Epithelial cell of esophagus (primary cell): ENCODE measurements around the gene ELOB.

ENCODE experiments used
- DNase-seq: peaks from one replicate; pipeline ENCODE4 v3.0.0; 2010; ENCODE audit warnings: low read depth
- H3K4me3 ChIP-seq: 2 replicates; pipeline ENCODE4 v1.5.1; 2011; ENCODE audit warnings: mild to moderate bottlenecking, low read length, control low read depth
- TF ChIP-seq, protein P1 (sequence below): IDR thresholded peaks from 2 replicates; pipeline ENCODE4 v1.5.1; 2011; ENCODE audit warnings: low read depth, mild to moderate bottlenecking, low read length, control low read depth, inconsistent platforms; ENCODE audit not compliant: insufficient read depth; ENCODE audit errors: missing control alignments

Gene ELOB

DNA sequence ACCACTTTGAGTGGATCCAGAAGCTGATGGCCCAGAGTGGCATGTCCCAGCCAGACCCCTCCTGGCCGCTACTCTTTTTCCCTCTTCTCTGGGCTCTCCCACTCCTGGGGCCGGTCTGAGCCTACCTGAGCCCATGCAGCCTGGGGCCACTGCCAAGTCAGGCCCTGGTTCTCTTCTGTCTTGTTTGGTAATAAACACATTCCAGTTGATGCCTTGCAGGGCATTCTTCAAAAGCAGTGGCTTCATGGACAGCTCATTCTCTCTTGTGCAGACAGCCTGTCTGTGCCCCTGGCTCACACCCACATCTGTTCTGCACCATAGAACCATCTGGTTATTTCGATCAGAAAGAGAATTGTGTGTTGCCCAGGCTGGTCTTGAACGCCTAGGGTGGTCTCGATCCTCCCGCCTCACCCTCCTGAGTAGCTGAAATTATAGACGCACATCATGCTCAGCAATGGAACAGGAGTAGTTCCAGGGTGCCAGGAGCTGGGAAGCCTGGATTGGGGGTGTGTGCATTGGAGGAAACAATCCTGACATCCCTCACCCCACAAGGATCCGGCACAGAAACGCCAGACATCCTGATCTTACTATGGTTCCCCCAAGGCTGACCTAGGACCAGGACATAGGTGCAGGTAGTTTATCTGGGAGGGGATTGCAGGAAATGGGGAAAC lies 44.5 kb upstream of the ELOB start:
- DNase-seq, result no peak
- H3K4me3 ChIP-seq, result no peak overlapping the region
- TF ChIP-seq, protein P1, sequence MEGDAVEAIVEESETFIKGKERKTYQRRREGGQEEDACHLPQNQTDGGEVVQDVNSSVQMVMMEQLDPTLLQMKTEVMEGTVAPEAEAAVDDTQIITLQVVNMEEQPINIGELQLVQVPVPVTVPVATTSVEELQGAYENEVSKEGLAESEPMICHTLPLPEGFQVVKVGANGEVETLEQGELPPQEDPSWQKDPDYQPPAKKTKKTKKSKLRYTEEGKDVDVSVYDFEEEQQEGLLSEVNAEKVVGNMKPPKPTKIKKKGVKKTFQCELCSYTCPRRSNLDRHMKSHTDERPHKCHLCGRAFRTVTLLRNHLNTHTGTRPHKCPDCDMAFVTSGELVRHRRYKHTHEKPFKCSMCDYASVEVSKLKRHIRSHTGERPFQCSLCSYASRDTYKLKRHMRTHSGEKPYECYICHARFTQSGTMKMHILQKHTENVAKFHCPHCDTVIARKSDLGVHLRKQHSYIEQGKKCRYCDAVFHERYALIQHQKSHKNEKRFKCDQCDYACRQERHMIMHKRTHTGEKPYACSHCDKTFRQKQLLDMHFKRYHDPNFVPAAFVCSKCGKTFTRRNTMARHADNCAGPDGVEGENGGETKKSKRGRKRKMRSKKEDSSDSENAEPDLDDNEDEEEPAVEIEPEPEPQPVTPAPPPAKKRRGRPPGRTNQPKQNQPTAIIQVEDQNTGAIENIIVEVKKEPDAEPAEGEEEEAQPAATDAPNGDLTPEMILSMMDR, result no peak

DNA sequence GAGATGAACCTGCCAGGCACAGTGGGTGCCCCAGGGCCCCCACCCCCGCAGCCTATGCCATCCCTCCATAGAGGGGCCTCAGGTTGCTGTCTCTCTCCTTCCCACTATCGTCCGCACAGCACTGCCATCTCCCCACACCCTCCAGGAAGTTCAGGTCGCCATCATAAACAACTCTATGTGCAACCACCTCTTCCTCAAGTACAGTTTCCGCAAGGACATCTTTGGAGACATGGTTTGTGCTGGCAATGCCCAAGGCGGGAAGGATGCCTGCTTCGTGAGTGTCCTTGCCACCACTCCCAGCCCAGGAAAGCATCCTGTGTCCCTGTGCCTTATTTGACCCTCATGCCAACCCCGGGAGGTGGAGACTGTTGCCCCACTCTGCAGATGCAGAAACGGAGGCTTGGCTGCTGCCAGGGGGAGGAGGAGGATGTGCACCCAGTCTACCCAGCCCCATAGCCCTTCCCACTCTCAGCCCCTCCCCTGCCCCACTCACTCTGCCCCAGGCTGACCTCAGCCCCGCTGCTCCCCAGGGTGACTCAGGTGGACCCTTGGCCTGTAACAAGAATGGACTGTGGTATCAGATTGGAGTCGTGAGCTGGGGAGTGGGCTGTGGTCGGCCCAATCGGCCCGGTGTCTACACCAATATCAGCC lies 43.9 kb upstream of the ELOB start:
- no peak for DNase-seq
- TF ChIP-seq, protein P1, result no peak
- H3K4me3 ChIP-seq, result no peak overlapping the region

DNA sequence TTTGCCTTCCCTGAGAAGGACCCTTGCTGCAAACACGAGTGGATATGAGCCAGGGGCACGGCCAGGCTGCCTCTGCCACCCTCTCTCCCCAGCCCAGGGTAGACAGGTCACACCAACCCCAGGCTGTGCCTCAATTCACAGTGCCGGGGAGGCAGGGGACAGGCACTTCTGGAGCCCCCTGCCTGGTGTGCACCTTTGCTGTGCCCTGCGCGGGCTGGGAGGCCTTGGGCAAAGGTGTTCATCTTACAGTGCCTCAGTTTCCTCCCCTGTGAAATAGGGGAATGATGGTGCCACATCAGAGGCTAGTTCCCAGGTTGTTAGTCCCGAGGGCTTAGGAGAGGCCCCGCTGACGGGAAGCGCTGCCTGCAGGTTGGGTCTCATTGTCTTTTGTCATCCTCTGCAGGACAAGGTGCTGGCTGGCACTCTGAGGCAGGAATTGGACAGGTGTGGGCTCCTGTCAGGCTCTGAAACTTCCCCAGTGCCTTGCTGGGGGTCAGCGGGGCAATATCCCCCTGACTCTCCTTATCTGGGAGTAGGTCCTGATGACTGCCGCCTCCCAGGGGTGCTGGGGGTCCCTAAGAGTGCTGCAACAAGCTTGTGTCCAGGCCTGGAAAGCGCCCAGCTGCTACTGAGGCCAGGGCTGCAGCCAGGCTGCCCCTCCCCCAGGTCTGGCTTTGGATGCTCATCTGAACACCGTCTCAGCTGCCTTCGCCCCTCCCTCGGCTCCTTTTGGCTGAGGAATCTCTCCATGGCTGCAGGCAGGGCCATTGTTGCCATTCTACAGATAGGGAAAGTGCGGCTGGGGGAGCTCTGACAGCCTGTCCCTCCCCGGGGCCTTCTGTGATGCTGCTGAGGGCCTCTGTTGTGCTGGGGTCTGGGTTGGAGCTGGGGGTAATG lies 43.1 kb upstream of the ELOB start:
- H3K4me3 ChIP-seq, result no peak overlapping the region
- TF ChIP-seq, protein P1, result no peak
- no peak for DNase-seq

DNA sequence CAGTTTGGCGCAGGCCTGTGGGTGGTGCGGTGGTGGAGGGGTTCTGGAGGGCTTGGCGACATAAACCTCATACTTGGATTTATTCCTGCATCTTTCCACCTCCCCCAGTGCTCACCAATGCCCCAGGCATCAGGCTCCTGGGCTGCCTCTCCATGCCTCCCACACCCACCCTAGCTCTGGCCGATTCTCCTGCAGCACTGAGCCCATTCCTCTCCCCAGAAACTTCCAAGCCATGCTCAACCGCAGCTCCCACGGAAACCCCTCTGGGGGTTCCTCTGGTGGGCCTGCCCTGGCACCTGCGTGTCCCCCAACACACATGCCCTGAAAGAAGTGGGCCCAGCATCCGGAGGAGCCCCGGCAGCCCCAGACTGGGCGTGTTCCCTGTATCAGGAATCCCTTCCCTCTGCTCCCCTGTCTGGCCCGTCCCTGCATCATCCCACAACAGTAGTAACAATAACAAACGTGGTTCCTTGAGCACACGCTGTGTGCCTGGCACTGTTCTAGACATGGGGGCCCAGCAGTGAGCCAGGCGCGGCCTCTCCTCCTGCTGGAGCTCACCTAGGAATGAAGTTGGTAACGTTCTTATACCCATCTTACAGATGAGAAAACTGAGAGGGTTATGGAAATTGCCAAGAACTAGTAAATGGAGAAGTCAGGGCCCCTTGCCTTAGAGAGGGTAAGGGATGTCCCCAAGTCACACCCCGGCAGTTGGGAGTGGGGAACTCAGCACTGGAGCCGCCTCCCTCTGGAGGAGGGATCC lies 42.3 kb upstream of the ELOB start:
- TF ChIP-seq, protein P1, result no peak
- DNase-seq, result no peak
- no peak overlapping the region for H3K4me3 ChIP-seq

DNA sequence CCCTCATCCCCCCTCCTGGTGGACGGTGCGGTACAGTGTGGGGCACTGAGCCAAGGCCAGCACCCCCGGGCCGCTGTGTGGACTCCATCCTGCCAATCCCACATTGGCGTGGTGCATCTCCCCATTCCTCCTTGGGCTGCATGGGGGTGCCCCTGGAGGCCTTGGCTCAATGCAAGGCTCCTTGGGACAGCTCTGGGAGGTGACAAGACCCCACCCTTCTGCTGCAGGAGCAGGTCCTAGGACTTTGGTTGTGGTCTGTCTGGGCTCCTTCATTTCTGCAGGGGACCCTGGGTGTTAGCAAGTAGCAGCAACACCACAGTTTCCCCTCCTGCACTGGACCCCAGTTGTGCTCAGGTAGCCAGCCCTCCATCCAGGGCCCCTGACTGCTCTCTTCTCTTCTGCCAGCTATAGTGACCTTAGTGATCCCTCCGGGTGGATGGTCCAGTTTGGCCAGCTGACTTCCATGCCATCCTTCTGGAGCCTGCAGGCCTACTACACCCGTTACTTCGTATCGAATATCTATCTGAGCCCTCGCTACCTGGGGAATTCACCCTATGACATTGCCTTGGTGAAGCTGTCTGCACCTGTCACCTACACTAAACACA lies 41.3 kb upstream of the ELOB start:
- TF ChIP-seq, protein P1, result no peak
- DNase-seq, result no peak
- no peak overlapping the region for H3K4me3 ChIP-seq
